Left renal pelvis (tissue), 4 donors: Measurements from ENCODE around the gene NUCB2. TPM values are rescaled to one million over a fixed set of nuclear protein-coding genes. Genes with fewer than 3 reads are reported as not detected.
"Not testable (repeated sequence)": the region's sequence is repeated elsewhere in the genome, so short reads cannot be mapped to it uniquely, and the experiment has no call there.

Source experiments
- DNase-seq, 4 donors: peaks; one replicate each; pipeline ENCODE4 v3.0.0-alpha.2; 2013; ENCODE audit warnings: low read depth in 4 of 4, low spot score in 3 of 4
- polyA plus RNA-seq, 4 donors: library from polyadenylated mRNA; unstranded; fragments of 120-200 nt; gene quantifications; one replicate each; pipeline ENCODE4 v1.2.1, GENCODE V29; 2013; ENCODE audit not compliant: insufficient read length in 4 of 4

The NUCB2 gene
- polyA plus RNA-seq, 4 donors, result 60.6 to 138 (median 101) TPM

DNA sequence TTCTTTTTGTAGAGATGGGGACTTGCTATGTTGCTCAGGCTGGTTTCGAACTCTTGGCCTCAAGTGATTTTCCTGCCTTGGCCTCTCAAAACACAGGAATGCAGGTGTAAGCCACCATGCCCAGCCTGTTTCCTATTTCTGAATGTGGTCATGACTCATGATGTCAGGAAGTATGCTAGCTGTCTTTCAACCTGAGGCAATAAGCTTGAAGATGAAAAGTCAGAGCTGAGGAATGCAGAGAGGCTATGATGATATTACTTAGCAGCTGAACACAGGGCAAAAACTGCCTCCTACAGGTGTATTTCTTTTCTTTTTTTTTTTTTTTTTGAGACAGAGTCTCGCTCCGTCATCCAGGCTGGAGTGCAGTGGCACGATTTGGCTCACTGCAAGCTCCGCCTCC lies 9.0 kb upstream of the NUCB2 start:
- no peak for DNase-seq

DNA sequence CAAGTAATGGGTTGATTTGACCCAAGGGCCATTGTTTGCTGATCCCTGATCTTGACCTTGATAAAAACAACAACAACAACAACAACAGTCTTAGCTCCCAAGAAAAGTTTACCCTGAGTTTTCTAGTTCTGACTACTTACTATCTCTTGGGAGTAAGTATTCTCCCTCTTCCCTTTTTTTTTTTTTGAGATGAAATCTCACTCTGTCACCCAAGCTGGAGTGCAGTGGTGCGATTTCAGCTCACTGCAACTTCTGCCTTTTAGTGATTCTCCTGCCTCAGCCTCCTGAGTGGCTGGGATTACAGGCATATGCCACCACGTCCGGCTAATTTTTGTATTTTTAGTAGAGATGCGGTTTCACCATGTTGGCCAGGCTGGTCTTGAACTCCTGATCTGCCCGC lies 8.0 kb upstream of the NUCB2 start:
- DNase-seq, result not testable (repeated sequence)

DNA sequence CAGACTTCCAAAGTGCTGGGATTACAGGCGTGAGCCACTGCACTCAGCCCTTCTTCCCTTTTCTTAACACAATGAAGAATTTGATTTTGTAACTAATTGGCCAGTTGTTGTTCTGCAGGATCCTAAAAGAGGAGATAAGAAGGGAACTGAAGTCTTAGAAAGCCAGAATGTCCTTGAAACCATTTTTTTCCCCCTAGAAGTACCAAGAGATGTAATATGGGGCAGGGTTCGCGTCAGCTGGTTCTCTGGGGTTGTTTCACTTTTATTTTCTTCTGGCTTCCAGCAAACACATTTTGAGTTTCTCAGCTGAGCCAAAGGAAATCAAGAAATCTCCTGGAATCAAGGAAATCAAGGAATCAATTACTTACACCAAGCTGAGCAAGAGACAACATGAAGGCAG lies 7.6 kb upstream of the NUCB2 start:
- DNase-seq, result no peak

DNA sequence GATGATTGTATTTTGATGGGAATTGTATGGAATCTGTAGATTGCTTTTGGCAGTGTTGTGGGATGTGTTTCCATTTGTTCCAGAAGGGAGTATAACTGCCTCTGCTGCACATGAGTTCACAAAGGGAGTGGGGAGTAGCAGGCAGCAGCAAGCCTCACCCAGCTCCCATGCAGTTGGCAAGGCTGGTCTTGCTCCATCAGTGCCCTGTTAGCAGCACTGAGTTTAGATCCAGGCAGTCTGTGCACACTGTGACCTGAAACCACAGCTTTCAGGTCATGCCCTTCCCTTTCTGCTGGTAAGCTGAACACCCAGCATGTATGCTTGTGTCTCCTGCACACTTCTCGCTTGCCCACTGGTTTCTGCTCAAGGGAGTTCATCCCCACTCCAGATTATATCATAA lies 3.7 kb upstream of the NUCB2 start:
- DNase-seq, result no peak

DNA sequence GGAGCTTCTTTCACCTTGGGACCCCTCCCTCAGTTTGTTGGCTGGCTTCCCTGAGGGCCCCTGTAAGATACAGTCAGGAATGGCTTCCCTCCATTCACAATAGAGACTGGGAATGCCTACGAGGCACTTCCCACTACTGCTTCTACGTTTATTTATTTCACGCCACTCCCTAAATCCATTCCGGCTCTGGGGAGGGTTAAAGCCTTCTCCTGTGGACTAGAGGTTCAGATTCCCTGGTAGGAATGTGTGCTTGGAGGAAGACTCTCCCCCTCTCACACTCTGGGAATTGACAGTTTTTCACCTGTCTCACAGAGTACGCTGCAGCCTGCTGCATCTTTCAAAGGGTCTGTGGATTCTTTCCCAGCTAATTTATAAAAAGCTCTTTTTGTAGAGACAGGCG lies 3.3 kb upstream of the NUCB2 start:
- no peak for DNase-seq

DNA sequence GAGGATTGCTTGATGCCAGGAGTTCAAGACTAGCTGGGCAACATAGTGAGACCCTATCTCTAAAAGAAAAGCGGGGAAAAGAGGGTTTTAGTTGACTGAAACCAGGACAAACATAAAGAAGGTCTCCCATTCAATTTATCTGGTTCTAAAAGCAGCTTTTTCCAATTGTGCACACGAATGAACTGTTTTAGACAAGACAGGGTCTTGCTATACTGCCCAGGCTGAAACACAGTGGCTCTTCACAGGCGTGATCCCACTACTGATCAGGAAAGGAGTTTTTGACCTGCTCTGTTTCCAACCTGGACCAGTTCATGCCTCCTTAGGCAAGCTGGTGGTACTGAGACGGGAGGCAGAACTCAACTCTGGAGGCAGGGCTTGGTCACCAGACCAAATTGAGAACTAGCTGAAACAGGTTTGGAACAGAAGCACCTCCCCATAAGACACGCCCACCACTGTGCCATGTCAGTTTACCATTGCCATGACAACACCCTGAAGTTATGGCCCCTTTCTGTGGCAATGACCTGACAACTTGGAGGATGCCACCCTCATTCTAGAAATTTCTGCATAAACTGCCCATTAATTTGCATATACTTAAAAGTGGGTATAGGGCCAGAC lies 2.8 kb upstream of the NUCB2 start:
- DNase-seq, result no peak

DNA sequence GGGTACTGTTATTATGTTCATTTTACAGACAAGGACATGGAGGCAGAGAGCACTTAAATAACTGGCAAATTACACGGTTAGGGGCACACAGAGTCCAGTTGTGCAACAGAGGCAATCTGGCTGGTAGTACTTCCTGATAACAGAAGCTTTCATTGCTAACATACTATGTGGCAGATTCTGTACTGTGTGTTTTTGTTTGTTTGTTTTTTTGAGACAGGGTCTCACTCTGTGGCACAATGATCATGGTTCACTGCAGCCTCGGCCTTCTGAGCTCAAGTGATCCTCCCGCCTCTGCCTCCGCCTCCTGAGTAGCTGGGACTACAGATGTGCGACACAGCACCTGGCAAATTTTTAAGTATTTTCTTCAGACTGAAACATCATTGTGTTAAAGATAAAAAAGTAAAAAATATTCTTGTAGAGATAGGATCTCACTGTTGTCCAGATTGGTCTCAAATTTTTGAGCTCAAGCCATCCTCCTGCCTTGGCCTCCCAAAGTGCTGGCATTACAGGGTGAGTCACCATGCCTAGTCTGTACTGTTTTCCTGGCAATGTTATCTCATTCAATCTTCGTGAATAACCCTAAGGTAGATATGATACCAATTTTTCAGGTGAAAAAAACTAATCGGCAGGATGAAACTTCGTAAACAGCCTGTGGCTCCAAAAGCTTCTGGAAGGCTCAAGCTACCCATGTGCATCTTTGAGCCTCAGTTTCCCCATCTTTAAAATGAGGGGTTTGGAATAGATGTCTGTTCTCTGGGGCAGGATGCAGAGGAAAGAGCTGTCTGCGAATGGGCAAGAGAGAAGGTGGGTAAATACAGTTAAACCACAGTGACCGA lies 921 bp upstream of the NUCB2 start:
- no peak for DNase-seq

DNA sequence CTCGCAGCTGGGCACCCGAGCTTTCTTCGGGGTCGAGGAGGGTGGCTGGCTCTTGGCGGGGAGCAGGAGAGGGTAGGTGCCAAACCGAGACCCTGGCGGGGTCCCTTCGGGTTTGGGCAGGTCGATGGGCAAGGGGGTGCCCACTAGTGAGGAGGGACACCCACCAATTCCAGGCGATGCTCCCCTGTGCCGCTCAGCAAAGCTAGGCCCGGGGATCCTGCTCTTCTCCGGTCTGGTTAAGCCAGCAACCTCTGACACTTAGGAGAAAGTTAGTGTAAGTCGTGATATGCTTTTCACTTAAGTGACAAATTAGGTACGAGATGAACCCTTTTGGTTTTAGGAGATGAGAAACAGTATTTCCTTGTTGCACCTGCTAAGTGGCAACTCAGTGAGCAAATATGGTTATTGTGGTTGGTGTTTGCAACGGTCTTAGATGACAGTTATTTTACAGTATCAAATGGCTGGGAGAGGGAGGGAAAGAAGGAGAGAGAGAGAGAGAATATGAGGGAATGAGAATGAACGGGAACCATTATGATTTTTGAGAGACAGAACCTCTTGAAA lies 565 bp downstream of the NUCB2 start:
- peak in 3 of 4 donors; percentile 3 to 33 (median 8) for DNase-seq

DNA sequence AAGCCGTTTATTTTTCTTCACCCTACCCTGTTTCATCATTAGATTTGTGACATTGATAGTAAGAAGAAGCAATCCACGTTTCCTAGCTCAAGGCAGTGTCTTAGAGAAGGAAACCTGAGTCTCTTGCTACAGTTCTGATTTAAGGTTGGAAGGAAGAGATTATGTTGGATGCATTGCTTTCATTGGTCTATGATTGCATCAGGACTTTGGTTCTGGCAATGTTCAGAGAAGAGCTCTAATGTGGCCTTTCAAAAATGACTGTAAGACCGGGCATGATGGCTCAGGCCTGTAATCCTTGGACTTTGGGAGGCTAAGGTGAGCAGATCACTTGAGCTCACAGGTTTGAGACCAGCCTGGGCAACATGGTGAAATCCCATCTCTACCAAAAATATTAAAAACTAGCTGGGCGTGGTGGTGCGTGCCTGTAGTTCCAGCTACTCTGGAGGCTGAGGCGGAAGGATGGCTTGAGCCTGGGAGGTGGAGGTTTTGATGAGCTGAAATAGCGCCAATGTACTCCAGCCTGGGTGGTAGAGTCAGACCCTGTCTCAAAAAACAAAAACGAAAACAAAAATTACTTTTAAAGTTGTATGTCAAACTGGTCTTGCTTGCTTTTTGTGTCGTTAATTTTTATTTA lies 4.1 kb downstream of the NUCB2 start:
- no peak for DNase-seq

DNA sequence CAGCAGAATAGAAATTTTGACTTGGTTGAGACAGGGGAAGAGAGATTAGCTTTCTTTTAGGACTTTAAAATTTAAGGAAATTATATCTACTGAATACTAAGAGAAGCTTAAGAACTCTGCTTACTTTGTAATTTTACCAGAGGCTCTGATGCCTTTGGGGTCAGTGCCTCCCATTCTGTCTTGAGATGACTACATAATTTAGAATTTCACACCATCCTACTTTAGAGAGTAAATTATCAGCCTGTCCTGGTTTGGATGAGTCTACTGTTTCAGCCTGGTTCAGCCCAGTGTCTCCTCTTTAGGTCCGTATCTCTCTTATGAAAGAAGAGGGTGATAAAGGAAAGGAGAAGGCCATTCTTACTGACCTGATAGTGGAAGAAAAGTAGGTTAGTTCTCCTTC lies 9.8 kb downstream of the NUCB2 start:
- DNase-seq, result no peak

DNA sequence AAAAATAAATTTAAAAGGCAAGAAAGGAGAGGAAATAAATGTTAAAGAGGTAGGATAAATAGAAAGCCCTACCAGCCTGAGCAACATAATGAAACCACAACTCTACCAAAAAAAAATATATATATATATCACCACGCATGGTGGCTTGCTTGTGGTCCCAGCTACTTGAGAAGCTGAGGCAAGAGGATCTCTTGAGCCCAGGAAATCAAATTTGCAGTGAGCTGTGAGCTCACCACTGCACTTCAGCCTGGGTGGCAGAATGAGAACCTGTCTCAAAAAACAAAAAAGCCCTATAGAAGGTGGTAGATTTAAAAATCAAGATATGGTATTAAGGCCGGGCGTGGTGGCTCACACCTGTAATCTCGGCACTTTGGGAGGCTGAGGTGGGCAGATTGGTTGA lies 10.5 kb downstream of the NUCB2 start:
- DNase-seq, result no peak

DNA sequence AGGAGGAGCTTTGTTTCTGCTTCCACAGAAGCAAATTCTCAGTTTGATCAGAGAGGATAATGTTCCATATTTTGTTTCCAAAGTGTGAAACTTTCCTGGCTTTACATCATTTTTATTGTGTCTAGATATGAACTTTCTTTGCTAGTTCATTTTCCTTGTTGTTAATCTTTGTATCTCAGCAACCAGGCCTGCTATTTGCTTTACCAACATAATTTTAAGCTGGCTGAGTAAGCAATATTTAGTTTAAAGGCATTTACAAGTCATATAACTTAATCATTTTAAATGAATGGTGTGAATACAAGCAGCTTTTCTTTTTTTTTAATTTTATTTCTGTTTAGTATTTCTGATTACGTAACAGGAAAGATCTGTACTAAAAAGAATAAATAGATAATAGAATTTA lies 15.2 kb downstream of the NUCB2 start:
- no peak for DNase-seq

DNA sequence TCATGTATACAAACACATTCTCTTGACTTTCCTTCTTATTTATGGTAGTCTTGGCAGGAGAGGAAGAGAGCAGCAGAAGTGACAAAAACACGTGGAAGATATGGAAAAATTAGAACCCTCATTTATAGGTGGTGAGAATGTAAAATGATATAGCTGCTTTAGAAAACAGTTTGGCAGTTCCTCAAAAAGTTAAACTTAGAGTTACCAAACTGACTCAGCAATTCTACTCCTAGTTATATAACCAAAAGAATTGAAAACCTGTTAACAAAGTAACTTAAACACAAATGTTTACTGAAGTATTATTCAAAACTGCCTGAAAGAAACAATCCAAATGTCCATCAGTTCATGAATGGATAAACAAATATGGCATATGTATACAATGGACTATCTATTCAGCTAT lies 16.8 kb downstream of the NUCB2 start:
- DNase-seq, result no peak

DNA sequence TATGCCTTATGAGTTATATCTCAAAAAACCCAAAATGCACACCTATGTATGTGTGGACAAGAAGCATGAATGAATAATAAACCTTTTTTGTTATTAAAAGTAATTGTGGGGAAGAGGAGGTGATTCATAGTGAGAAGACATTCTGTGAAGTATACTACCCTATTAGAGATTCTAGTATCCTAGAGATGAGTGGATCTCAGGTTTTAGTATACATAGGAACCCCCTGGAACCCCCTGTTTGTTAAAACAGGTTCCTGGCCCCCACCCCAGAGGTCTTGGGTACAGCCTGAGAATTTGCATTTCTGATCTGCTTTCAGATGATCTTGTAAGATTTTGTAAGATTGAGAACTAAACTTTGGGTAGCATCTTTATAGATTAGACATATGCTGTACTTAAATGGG lies 17.5 kb downstream of the NUCB2 start:
- no peak for DNase-seq

DNA sequence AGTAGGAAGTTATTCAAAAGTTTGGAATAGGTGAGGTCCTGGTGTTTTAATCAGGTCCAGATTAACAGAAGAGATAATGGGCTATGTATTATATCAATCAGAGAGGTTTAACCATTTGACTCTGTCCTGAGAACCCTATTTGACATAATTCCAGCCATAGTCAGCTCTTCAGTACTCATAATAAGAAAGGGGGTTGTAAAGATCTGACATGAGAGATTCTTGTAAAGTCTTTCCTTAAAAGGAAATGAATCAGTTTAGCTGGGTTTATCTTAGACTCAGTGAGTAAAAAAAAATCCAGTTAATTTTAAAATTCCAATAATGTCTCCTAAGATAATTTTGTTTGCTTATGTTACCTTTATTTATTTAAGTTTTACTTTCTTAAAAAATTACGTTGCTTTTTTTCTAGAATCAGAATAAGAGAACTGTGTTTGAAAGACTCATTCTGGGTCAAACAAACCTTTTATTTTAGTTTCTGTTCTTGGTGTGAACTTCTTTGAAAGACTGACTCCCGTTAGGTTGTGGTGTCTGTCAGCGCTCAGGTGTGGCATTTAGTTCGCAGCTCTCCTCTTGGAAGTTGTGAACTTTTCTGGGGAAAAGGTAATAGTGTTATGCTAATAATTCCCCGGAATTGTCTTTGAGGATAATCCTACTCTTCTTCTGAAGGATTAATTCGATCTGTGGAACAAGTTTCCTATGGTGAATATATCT lies 20.5 kb downstream of the NUCB2 start:
- DNase-seq, result no peak

DNA sequence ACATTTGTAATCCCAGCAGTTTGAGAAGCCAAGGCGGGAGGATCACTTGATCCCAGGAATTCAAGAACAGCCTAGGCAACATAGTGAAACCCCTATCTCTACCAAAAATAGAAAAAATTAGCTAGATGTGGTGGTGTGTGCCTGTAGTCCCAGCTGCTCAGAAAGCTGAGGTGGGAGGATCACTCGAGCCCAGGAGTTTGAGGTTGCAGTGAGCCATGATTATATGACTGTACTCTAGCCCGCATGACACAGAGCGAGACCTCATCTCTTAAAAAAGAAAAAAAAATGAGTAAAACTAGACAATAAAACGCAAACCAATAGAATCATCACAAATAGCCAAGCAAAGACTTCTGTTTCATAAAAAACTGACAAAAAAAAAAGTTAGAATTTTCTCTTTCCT lies 21.8 kb downstream of the NUCB2 start:
- no peak for DNase-seq

DNA sequence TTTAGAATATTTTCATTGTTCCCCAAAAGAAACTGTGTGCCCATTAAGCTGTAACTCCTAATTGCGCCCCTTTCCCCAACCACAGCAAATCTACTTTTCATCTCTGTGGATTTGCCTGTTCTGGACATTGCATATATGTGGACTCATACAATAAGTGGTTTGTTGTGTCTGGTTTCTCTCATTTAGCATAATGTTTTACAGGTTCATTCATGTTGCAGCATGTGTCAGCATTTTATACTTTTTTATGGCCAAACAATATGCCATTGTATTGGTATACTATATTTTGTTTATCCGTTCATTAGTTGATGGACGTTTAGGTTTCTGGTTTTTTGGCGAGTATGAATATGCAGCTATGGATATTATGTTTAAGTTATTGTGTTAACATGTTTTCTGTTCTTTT lies 23.8 kb downstream of the NUCB2 start:
- no peak for DNase-seq

DNA sequence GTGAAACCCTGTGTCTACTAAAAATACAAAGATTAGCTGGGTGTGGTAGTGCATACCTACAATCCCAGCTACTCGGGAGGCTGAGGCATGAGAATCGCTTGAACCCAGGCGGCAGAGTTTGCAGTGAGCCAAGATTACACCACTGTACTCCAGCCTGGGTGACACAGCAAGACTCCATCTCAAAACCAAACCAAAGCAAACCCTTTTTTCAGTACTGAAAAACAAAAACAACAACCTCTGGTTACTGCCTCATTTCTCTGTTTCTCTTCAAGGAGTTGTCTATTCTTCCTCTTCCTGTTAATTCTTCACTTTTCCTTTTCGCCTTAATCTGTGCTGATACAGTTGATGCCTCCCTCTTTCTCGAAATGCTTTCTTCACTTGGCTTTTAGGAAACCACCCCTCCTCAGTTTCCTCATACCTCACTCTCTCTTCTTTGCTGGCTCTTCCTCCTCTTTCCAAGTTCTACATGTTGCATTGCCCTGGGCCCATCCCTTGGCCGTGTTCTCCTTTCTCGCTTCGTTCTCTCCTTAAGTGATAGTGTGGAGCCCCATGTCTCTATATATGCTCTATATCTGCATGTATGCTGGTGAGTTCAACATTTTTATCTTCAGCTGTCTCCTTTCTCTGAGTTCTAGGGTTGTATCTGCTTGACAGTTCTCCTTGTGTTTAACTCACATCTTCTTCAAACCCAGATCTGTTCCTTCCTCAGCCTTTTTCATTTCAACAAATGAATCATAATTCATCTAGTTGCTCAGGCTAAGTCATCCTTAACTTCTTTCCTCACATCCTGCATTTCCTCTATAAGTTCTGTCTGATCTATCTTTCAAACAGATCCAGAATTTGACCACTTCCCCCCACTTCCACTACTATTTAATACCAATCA lies 37.1 kb downstream of the NUCB2 start:
- no peak for DNase-seq

DNA sequence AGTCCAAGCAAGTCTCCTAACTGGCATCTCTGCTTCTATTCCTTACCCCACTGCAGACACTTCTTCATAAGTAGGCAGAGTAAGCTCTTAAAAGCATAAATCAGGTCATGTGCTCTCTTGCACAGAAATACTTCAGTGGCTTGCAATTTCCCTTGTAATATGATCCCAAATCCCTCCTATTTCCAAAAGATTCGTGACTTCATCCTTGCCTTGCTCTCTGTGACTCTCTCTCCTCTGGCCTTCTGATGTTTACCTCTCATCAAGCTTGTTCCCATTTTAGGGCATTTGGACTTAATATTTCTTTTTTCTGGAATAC lies 37.7 kb downstream of the NUCB2 start:
- DNase-seq, result peak in 2 of 4 donors; percentile 5 to 11

DNA sequence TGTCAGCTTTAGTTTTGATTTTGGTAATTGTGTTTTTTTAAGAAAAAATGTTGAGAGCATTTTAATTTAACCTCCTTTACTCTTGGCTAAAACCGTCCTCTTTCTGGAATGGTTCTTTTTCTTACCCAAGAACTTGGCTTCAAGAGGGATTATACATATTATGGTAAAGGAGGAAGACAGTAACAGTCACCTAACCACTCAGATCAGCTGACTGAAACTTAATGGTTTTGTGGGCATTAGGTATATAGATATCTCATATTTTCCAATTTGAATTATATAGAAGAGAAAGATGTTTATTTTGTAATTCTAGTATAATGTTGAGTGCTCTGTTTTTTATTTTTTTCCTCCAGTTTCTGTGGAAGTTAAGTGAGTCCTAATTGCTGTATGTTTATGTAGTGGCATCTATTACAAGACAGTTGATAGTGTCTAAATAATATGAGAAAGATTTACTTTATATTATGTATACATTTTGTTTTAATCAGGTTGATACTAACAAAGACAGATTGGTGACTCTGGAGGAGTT lies 38.4 kb downstream of the NUCB2 start:
- no peak for DNase-seq
